SK-N-MC (cell line): ENCODE measurements around the gene HTR2B.

Experiments used
- EZH2 ChIP-seq: fragments of 200-600 bp; sonication (generic); IDR thresholded peaks from one replicate; pipeline ENCODE4 v1.6.1; 2017; ENCODE audit warnings: antibody characterized with exemption
- POLR2AphosphoS5 ChIP-seq: IDR thresholded peaks from 2 replicates; pipeline ENCODE4 v1.6.1; 2012; ENCODE audit warnings: mild to moderate bottlenecking, low read depth, low read length, borderline replicate concordance

GRCh38 chr2:231132129-231132528, 7.3 kb upstream of the HTR2B start:
- no peak for TF ChIP-seq POLR2AphosphoS5
- TF ChIP-seq EZH2: no peak
